ENCODE results near the gene APOA1.

APOA1 gene

DNA sequence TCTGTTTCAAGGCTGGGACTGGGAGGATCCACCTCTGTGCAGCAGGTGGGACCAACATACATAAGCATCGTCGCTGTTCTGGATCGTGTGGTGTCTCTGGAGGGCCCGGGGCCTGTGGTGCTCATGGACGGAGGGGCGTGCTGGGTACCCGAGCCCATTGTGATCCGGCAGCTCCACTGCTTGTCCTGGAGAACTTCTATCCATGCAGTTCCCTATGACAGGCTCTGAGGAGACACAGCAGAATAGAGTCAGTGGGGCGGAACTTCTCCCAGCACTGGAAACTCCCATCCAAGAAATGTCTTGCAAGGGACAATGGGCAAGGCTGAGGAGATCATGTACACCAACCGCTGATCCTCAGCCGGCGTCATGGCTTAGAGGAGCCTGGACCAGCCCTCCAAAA lies 11.6 kb upstream of the APOA1 start:
- H4K20me1 ChIP-seq (ENCODE audit: insufficient read depth) = no peaks in the 10 kb centered on the region
- TF ChIP-seq, protein P1, sequence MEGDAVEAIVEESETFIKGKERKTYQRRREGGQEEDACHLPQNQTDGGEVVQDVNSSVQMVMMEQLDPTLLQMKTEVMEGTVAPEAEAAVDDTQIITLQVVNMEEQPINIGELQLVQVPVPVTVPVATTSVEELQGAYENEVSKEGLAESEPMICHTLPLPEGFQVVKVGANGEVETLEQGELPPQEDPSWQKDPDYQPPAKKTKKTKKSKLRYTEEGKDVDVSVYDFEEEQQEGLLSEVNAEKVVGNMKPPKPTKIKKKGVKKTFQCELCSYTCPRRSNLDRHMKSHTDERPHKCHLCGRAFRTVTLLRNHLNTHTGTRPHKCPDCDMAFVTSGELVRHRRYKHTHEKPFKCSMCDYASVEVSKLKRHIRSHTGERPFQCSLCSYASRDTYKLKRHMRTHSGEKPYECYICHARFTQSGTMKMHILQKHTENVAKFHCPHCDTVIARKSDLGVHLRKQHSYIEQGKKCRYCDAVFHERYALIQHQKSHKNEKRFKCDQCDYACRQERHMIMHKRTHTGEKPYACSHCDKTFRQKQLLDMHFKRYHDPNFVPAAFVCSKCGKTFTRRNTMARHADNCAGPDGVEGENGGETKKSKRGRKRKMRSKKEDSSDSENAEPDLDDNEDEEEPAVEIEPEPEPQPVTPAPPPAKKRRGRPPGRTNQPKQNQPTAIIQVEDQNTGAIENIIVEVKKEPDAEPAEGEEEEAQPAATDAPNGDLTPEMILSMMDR (conservative IDR thresholded peaks at IDR 0.05; ENCODE audit: low read depth, low read length) = no peak
- no peak overlapping the region for H3K27ac ChIP-seq
- H3K4me1 ChIP-seq (ENCODE audit: low read depth, poor library complexity, severe bottlenecking) = peaks cover 32% of the 10 kb centered on the region
- H3K79me2 ChIP-seq (ENCODE audit: insufficient read depth, low read depth) = no peaks in the 10 kb centered on the region
- H3K4me2 ChIP-seq = no peak overlapping the region
- no peak overlapping the region for H3K4me3 ChIP-seq (IDR thresholded peaks at IDR 0.05; ENCODE audit: insufficient read depth, low read depth, low read length)
- no peak overlapping the region for H3K9ac ChIP-seq
- no peak overlapping the region for H2AFZ ChIP-seq (ENCODE audit: low read depth)
- no peaks in the 10 kb centered on the region for H3K27me3 ChIP-seq (ENCODE audit: insufficient read depth, low read depth)
- H3K36me3 ChIP-seq (ENCODE audit: insufficient read depth) = no peaks in the 10 kb centered on the region

DNA sequence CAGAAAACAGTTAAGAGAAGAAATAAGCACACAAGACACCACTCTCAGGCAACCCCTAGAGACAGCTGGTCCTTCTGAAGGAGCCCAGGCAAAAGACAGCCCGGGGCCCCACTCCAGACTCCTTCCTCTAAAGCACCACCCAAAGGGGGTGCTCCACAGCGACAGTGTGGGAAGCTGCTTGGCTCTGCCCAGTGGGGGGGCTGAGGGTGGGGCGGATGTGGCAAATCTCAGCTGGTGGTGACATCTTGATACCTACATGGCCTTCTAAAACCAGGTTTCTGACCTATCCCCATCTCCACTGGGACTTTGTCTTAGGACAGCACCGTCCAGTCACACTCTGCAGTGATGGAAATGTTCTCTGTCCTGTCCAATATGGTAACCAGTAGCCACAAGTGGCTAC lies 10.2 kb upstream of the APOA1 start:
- Histone ChIP-seq H3K9ac (no peak overlapping the region), H4K20me1 (ENCODE audit: insufficient read depth) (no peaks in the 10 kb centered on the region), H3K79me2 (ENCODE audit: insufficient read depth, low read depth) (no peaks in the 10 kb centered on the region), H3K27me3 (ENCODE audit: insufficient read depth, low read depth) (no peaks in the 10 kb centered on the region), H3K4me2 (no peak overlapping the region), H3K4me1 (ENCODE audit: low read depth, poor library complexity, severe bottlenecking) (peaks cover 18% of the 10 kb centered on the region), H3K36me3 (ENCODE audit: insufficient read depth) (no peaks in the 10 kb centered on the region), H2AFZ (ENCODE audit: low read depth) (no peak overlapping the region), H3K4me3 (IDR thresholded peaks at IDR 0.05; ENCODE audit: insufficient read depth, low read depth, low read length) (no peak overlapping the region), H3K27ac (no peak overlapping the region)
- TF ChIP-seq, protein P1 (conservative IDR thresholded peaks at IDR 0.05; ENCODE audit: low read depth, low read length) = no peak

DNA sequence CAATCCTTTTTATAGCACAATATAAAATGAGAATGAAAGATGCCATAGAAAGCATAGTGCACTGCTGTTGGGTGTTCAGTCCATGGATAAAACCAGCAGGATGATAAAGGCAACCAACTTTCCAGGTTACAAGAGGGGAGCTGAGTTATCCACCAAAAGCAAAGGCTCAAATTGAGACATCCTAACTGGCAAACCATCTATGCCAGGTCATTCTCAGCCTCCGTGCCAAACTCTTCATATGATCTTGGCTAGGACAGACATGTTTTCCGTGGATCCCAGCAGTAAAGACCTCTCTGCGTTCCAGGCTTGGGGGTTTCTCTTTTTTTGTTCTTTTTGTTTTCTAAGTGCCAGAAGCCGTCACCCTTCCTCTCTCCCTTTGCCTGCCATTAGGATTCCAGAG lies 7.3 kb upstream of the APOA1 start:
- no peak overlapping the region for H2AFZ ChIP-seq (ENCODE audit: low read depth)
- no peaks in the 10 kb centered on the region for H3K36me3 ChIP-seq (ENCODE audit: insufficient read depth)
- no peak overlapping the region for H3K9ac ChIP-seq
- no peaks in the 10 kb centered on the region for H4K20me1 ChIP-seq (ENCODE audit: insufficient read depth)
- H3K4me1 ChIP-seq (ENCODE audit: low read depth, poor library complexity, severe bottlenecking) = peaks cover 18% of the 10 kb centered on the region
- no peak overlapping the region for H3K4me3 ChIP-seq (IDR thresholded peaks at IDR 0.05; ENCODE audit: insufficient read depth, low read depth, low read length)
- H3K79me2 ChIP-seq (ENCODE audit: insufficient read depth, low read depth) = no peaks in the 10 kb centered on the region
- no peak overlapping the region for H3K27ac ChIP-seq
- TF ChIP-seq, protein P1 (conservative IDR thresholded peaks at IDR 0.05; ENCODE audit: low read depth, low read length) = no peak
- H3K27me3 ChIP-seq (ENCODE audit: insufficient read depth, low read depth) = no peaks in the 10 kb centered on the region
- H3K4me2 ChIP-seq = no peak overlapping the region

DNA sequence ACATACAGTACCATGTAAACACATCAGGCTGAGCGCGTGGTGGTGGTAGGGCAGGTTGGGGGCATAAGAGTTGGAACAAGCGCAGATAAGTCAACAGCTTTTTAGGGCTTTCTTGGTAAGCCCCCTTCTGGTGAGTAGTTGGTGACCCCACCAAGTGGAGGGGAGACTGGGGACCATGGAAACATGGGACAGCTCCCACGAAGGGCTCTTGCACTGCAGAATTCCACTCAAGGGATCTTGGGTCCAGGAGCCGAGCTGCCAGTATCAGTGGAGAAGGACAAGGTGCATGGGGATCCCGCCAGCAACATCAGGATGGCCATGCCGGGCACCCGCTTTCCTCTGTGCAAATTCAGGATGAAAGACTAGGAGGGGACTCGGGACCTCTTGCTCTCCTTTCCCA lies 6.2 kb upstream of the APOA1 start:
- H3K36me3 ChIP-seq (ENCODE audit: insufficient read depth) = no peaks in the 10 kb centered on the region
- peaks cover 28% of the 10 kb centered on the region for H3K4me1 ChIP-seq (ENCODE audit: low read depth, poor library complexity, severe bottlenecking)
- no peak overlapping the region for H3K9ac ChIP-seq
- H3K4me3 ChIP-seq (IDR thresholded peaks at IDR 0.05; ENCODE audit: insufficient read depth, low read depth, low read length) = no peak overlapping the region
- H3K4me2 ChIP-seq = no peak overlapping the region
- H3K79me2 ChIP-seq (ENCODE audit: insufficient read depth, low read depth) = no peaks in the 10 kb centered on the region
- no peaks in the 10 kb centered on the region for H3K27me3 ChIP-seq (ENCODE audit: insufficient read depth, low read depth)
- H4K20me1 ChIP-seq (ENCODE audit: insufficient read depth) = no peaks in the 10 kb centered on the region
- no peak overlapping the region for H2AFZ ChIP-seq (ENCODE audit: low read depth)
- H3K27ac ChIP-seq = no peak overlapping the region
- TF ChIP-seq, protein P1 (conservative IDR thresholded peaks at IDR 0.05; ENCODE audit: low read depth, low read length) = no peak

Data from KMS-11 (cell line).